HepG2 (cell line): ENCODE measurements around the gene AP5B1. TPM values are rescaled to one million over a fixed set of nuclear protein-coding genes. Genes with fewer than 3 reads are reported as not detected.

Experiments
- ARNT ChIP-seq: fragments of 450-650 bp; IDR thresholded peaks from 2 replicates; pipeline ENCODE4 v1.6.1; 2017
- ATF7-NPFF ChIP-seq: sonication (generic); formaldehyde crosslinking; IDR thresholded peaks from 2 replicates; pipeline ENCODE4 v1.8.1; 2023; ENCODE audit warnings: mild to moderate bottlenecking, low read depth, missing genetic modification reagents, moderate library complexity
- EED ChIP-seq: sonication (generic); formaldehyde crosslinking; IDR thresholded peaks from 2 replicates; pipeline ENCODE4 v1.5.0; 2020; ENCODE audit warnings: mild to moderate bottlenecking, missing genetic modification reagents
- GABPB1 ChIP-seq: IDR thresholded peaks from 2 replicates; pipeline ENCODE4 v1.6.1; 2016; ENCODE audit warnings: mild to moderate bottlenecking, missing genetic modification reagents, moderate library complexity, missing compliant biosample characterization
- KLF12 ChIP-seq: sonication (generic); formaldehyde crosslinking; IDR thresholded peaks from 2 replicates; pipeline ENCODE4 v1.4.0; 2020; ENCODE audit warnings: missing genetic modification reagents, borderline replicate concordance
- MTF2 ChIP-seq: sonication (generic); formaldehyde crosslinking; IDR thresholded peaks from 2 replicates; pipeline ENCODE4 v1.5.0; 2020; ENCODE audit warnings: missing genetic modification reagents, borderline replicate concordance
- REL ChIP-seq: sonication (generic); formaldehyde crosslinking; conservative IDR thresholded peaks from 2 replicates; pipeline ENCODE4 v1.8.0; 2022; ENCODE audit warnings: mild to moderate bottlenecking, missing genetic modification reagents, moderate library complexity
- SALL2 ChIP-seq: sonication (generic); formaldehyde crosslinking; IDR thresholded peaks from 2 replicates; pipeline ENCODE4 v1.8.1; 2023; ENCODE audit warnings: mild to moderate bottlenecking, missing genetic modification reagents, inconsistent platforms
- SOX13 ChIP-seq, 3 experiments: fragments of 450-650 bp in 1 of 3; sonication (generic) in 1 of 3; formaldehyde crosslinking in 1 of 3; IDR thresholded peaks in 2 of 3; conservative IDR thresholded peaks in 1 of 3; 2 replicates each; pipeline versions ENCODE4 v1.5.0 to v1.6.1; 2016 to 2020; ENCODE audit warnings: antibody characterized with exemption in 1 of 3, mild to moderate bottlenecking in 1 of 3, missing compliant biosample characterization in 1 of 3, missing genetic modification reagents in 1 of 3, moderate library complexity in 1 of 3
- SP140L ChIP-seq: sonication (generic); formaldehyde crosslinking; IDR thresholded peaks from 2 replicates; pipeline ENCODE4 v1.4.0; 2020; ENCODE audit warnings: missing genetic modification reagents, borderline replicate concordance
- SPEN ChIP-seq: sonication (generic); formaldehyde crosslinking; IDR thresholded peaks from 2 replicates; pipeline ENCODE4 v1.5.1; 2020; ENCODE audit warnings: low read depth, mild to moderate bottlenecking, missing genetic modification reagents
- TAF1 ChIP-seq: sonication (generic); formaldehyde crosslinking; IDR thresholded peaks from 2 replicates; pipeline ENCODE4 v1.4.0; 2020; ENCODE audit warnings: missing genetic modification reagents
- TBX2 ChIP-seq: sonication (generic); formaldehyde crosslinking; IDR thresholded peaks from 2 replicates; pipeline ENCODE4 v1.5.0; 2020; ENCODE audit warnings: missing genetic modification reagents, mild to moderate bottlenecking, borderline replicate concordance
- XRCC5 ChIP-seq: fragments of 200-400 bp; formaldehyde crosslinking; optimal IDR thresholded peaks from 2 replicates; pipeline ENCODE3; 2017; ENCODE audit warnings: mild to moderate bottlenecking, low read length
- ZBTB7B ChIP-seq: sonication (generic); formaldehyde crosslinking; IDR thresholded peaks from 2 replicates; pipeline ENCODE4 v1.4.0; 2020; ENCODE audit warnings: missing genetic modification reagents
- ZMYM4 ChIP-seq: sonication (generic); formaldehyde crosslinking; IDR thresholded peaks from 2 replicates; pipeline ENCODE4 v1.8.1; 2023; ENCODE audit warnings: mild to moderate bottlenecking, missing genetic modification reagents
- ZNF451 ChIP-seq: sonication (generic); formaldehyde crosslinking; IDR thresholded peaks from 2 replicates; pipeline ENCODE4 v1.5.0; 2020; ENCODE audit warnings: mild to moderate bottlenecking, missing genetic modification reagents
- ZNF644 ChIP-seq: IDR thresholded peaks from 2 replicates; pipeline ENCODE4 v1.6.1; 2016; ENCODE audit warnings: low read depth
- ZNF75D ChIP-seq: sonication (generic); formaldehyde crosslinking; IDR thresholded peaks from 2 replicates; pipeline ENCODE4 v1.8.1; 2023; ENCODE audit warnings: missing genetic modification reagents, mild to moderate bottlenecking, borderline replicate concordance
- ZNF776 ChIP-seq: sonication (generic); formaldehyde crosslinking; IDR thresholded peaks from 2 replicates; pipeline ENCODE4 v1.4.0; 2020; ENCODE audit warnings: mild to moderate bottlenecking, missing genetic modification reagents
- ZNF841 ChIP-seq: sonication (generic); formaldehyde crosslinking; IDR thresholded peaks from 2 replicates; pipeline ENCODE4 v1.8.1; 2023; ENCODE audit warnings: missing genetic modification reagents, borderline replicate concordance
- ZSCAN30 ChIP-seq: sonication (generic); formaldehyde crosslinking; IDR thresholded peaks from 2 replicates; pipeline ENCODE4 v1.5.0; 2020; ENCODE audit warnings: mild to moderate bottlenecking, missing genetic modification reagents
- polyA plus RNA-seq, 8 experiments: library from polyadenylated mRNA; depleted of rRNA in 3 of 8; stranded (reverse) in 7 of 8; unstranded in 1 of 8; fragments of >200 nt; fragmentation: Illumina TruSeq in 4 of 8; extraction: Trizol in 4 of 8; gene quantifications; 2 replicates each; pipeline versions ENCODE4 v1.2.1 to v1.2.3, GENCODE V29; 2011 to 2016; ENCODE audit warnings: low read depth in 4 of 8, missing spikeins in 1 of 8, mixed read lengths in 1 of 8; ENCODE audit not compliant: insufficient read depth in 1 of 8
- total RNA-seq, 5 experiments: library from RNA; depleted of rRNA; stranded (reverse); fragments of >200 nt; fragmentation: Illumina TruSeq; extraction: Trizol; gene quantifications; 2 replicates each; pipeline ENCODE4 v1.2.3, GENCODE V29; 2016; ENCODE audit warnings: low read depth in 1 of 5
- TF ChIP-seq, protein P1 (sequence below): sonication (generic); formaldehyde crosslinking; IDR thresholded peaks from 2 replicates; pipeline ENCODE4 v1.4.0; 2020; ENCODE audit warnings: mild to moderate bottlenecking, missing genetic modification reagents
- TF ChIP-seq, protein P2 (sequence below): sonication (generic); formaldehyde crosslinking; IDR thresholded peaks from 2 replicates; pipeline ENCODE4 v1.8.0; 2022; ENCODE audit warnings: mild to moderate bottlenecking, missing genetic modification reagents, moderate library complexity
- TF ChIP-seq, protein P3 (sequence below): sonication (generic); formaldehyde crosslinking; IDR thresholded peaks from 2 replicates; pipeline ENCODE4 v1.8.0; 2022; ENCODE audit warnings: low read depth, missing genetic modification reagents
- TF ChIP-seq, protein P4 (sequence below): sonication (generic); formaldehyde crosslinking; IDR thresholded peaks from 2 replicates; pipeline ENCODE4 v1.5.1; 2020; ENCODE audit warnings: mild to moderate bottlenecking, missing genetic modification reagents, moderate library complexity

The AP5B1 gene
- total and polyA plus RNA-seq, 2 of the 13 experiments (the other 11 are each of a cell fraction or from before 2014, with no cell fraction given), result 1.7 to 4.4 TPM

DNA sequence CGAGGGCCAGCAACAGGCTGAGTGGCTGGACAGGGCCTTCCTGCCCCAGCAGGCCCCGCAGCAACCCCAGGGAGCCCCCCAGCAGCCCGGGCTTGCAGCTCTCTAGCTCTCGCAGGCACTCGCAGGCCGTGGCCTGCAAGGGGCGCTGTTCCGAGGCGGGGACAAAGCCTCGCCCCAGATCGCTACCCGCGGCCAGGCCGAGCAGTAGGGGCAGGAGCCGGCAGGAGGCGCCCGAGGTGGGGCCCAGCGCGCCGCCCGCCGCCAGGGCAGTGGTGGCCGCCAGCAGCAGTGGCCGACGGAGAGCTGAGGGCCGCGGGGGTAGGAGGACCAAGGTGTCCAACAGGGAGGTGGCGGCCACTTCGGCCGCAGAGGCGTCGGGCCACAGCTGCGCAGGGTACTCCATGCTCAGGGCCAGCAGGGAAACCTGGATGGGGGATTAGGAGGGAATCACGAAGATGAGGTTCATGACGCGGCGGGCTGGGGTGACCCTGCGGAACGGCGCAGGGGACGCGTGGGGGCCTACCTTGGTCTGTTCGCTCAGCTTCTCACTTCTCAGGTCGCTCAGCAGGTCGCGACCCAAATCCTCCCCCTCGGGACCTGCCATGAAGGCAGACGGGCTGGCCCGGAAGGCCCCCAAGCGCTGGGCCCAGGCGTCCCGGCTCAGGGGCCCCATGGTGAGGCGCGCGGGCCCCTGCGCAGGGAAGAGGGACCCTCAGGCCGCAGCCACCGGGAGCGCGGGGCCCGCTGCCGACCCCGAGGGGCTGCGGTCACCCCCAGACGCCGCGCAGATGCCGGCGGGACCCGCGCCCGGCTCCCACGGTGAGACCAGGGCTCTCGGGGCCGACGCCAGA lies 632 bp downstream of the AP5B1 start (continued):
- TF ChIP-seq, protein P1, sequence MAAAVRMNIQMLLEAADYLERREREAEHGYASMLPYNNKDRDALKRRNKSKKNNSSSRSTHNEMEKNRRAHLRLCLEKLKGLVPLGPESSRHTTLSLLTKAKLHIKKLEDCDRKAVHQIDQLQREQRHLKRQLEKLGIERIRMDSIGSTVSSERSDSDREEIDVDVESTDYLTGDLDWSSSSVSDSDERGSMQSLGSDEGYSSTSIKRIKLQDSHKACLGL, result 0 out of 2 replicates have a peak, but pooled peaks have one; percentile 4
- TF ChIP-seq ZNF75D (CRISPR knock-in tag) (no peak), XRCC5 (no peak), ZSCAN30 (0 out of 2 replicates have a peak, but pooled peaks have one; percentile 59), SPEN (CRISPR knock-in tag) (0 out of 2 replicates have a peak, but pooled peaks have one; percentile 16), SOX13 (IDR thresholded peaks at IDR 0.05) (no peak), SOX13 (CRISPR knock-in tag; conservative IDR thresholded peaks at IDR 0.05 in 1 of 2, IDR thresholded peaks at IDR 0.05 in 1 of 2) (peak in 1 of 2 experiments; percentile 25; a peak in 1 of 4 replicates), EED (peak; percentile 75; the same call in 1 of the 2 replicates), TBX2 (CRISPR knock-in tag) (peak; percentile 65; the same call in 1 of the 2 replicates), ZNF644 (CRISPR knock-in tag) (no peak), TAF1 (peak; percentile 29), ATF7-NPFF (CRISPR knock-in tag) (peak; percentile 69), SP140L (CRISPR knock-in tag) (no peak), GABPB1 (CRISPR knock-in tag) (peak; percentile 71; the same call in 1 of the 2 replicates), ZNF451 (CRISPR knock-in tag) (no peak), ZBTB7B (CRISPR knock-in tag) (no peak), REL (CRISPR knock-in tag) (peak; percentile 66; the same call in 1 of the 2 replicates), ZNF776 (CRISPR knock-in tag) (peak; percentile 18; the same call in 1 of the 2 replicates), ZNF841 (no peak), ZMYM4 (CRISPR knock-in tag) (peak; percentile 10; the same call in 1 of the 2 replicates), SALL2 (0 out of 2 replicates have a peak, but pooled peaks have one; percentile 20), MTF2 (CRISPR knock-in tag) (no peak), KLF12 (no peak), ARNT (no peak)
- TF ChIP-seq, protein P2, sequence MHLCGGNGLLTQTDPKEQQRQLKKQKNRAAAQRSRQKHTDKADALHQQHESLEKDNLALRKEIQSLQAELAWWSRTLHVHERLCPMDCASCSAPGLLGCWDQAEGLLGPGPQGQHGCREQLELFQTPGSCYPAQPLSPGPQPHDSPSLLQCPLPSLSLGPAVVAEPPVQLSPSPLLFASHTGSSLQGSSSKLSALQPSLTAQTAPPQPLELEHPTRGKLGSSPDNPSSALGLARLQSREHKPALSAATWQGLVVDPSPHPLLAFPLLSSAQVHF, result peak; percentile 41; the same call in 1 of the 2 replicates
- TF ChIP-seq, protein P3, sequence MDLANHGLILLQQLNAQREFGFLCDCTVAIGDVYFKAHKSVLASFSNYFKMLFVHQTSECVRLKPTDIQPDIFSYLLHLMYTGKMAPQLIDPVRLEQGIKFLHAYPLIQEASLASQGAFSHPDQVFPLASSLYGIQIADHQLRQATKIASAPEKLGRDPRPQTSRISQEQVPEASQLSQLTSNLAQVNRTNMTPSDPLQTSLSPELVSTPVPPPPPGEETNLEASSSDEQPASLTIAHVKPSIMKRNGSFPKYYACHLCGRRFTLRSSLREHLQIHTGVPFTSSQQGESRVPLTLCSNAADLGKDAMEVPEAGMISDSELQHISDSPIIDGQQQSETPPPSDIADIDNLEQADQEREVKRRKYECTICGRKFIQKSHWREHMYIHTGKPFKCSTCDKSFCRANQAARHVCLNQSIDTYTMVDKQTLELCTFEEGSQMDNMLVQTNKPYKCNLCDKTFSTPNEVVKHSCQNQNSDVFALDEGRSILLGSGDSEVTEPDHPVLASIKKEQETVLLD (CRISPR knock-in tag), result no peak
- TF ChIP-seq, protein P4, sequence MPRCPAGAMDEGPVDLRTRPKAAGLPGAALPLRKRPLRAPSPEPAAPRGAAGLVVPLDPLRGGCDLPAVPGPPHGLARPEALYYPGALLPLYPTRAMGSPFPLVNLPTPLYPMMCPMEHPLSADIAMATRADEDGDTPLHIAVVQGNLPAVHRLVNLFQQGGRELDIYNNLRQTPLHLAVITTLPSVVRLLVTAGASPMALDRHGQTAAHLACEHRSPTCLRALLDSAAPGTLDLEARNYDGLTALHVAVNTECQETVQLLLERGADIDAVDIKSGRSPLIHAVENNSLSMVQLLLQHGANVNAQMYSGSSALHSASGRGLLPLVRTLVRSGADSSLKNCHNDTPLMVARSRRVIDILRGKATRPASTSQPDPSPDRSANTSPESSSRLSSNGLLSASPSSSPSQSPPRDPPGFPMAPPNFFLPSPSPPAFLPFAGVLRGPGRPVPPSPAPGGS, result peak; percentile 28; the same call in 1 of the 2 replicates
